ENCODE results near the gene TAS1R1. TPM values are rescaled to one million over a fixed set of nuclear protein-coding genes. Genes with fewer than 3 reads are reported as not detected.

Gene TAS1R1
- total and polyA plus RNA-seq, 9 of the 15 experiments (the other 6 are each of a cell fraction or from before 2014, with no cell fraction given): 0.06 TPM; not detected in 8

DNA sequence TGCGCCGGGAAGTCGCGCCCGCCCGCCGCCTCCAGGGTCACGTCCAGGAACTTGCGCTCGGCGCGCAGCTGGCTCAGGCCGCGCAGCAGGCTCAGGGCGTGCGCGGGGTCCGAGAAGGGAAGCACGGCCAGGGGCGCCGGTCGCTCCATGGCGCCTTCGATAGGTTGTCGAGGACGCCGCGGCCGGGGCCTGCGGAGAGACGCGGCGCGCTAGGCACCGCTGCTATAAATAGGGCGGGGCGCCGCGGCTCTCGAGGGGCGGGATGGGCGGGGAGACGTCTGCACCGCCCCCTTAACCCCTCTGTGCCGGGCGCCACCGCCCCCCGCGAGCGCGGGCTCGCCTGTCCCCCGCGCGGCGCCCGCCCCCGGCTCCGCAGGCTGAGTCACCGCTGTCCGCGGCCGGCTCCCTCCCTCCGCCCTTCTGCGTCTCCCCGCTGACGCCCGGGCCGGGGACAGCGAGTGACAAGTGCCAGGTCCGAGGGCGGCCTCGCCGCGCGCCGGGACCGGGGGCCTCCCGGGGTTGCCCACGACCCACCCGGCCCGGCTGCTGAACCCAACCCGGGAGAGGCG, 47.6 kb downstream of the TAS1R1 start, which contains the start of gene KLHL21 (continued):
- TF ChIP-seq, protein P1, sequence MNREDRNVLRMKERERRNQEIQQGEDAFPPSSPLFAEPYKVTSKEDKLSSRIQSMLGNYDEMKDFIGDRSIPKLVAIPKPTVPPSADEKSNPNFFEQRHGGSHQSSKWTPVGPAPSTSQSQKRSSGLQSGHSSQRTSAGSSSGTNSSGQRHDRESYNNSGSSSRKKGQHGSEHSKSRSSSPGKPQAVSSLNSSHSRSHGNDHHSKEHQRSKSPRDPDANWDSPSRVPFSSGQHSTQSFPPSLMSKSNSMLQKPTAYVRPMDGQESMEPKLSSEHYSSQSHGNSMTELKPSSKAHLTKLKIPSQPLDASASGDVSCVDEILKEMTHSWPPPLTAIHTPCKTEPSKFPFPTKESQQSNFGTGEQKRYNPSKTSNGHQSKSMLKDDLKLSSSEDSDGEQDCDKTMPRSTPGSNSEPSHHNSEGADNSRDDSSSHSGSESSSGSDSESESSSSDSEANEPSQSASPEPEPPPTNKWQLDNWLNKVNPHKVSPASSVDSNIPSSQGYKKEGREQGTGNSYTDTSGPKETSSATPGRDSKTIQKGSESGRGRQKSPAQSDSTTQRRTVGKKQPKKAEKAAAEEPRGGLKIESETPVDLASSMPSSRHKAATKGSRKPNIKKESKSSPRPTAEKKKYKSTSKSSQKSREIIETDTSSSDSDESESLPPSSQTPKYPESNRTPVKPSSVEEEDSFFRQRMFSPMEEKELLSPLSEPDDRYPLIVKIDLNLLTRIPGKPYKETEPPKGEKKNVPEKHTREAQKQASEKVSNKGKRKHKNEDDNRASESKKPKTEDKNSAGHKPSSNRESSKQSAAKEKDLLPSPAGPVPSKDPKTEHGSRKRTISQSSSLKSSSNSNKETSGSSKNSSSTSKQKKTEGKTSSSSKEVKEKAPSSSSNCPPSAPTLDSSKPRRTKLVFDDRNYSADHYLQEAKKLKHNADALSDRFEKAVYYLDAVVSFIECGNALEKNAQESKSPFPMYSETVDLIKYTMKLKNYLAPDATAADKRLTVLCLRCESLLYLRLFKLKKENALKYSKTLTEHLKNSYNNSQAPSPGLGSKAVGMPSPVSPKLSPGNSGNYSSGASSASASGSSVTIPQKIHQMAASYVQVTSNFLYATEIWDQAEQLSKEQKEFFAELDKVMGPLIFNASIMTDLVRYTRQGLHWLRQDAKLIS (CRISPR knock-in tag; IDR thresholded peaks at IDR 0.05): peak; percentile 73; the same call in 1 of the 2 replicates
- TF ChIP-seq ZNF134 (CRISPR knock-in tag; conservative IDR thresholded peaks at IDR 0.05): no peak
- TF ChIP-seq PHTF2 (CRISPR knock-in tag; IDR thresholded peaks at IDR 0.05): no peak
- 0 out of 2 replicates have a peak, but pooled peaks have one; percentile 68 for TF ChIP-seq CAMTA2 (CRISPR knock-in tag; conservative IDR thresholded peaks at IDR 0.05)
- 0 out of 2 replicates have a peak, but pooled peaks have one; percentile 84 for TF ChIP-seq ZNF282 (CRISPR knock-in tag; IDR thresholded peaks at IDR 0.05)
- TF ChIP-seq TRIM24 (IDR thresholded peaks at IDR 0.05): peak in 1 of 2 experiments; percentile 13; a peak in 1 of 4 replicates
- TF ChIP-seq FOXP1 (CRISPR knock-in tag; IDR thresholded peaks at IDR 0.05): peak; percentile 86
- peak; percentile 39; the same call in 1 of the 2 replicates for TF ChIP-seq E2F3 (CRISPR knock-in tag; IDR thresholded peaks at IDR 0.05)
- TF ChIP-seq NRF1 (conservative IDR thresholded peaks at IDR 0.05 in 1 of 2, IDR thresholded peaks at IDR 0.05 in 1 of 2): peak; percentile 66 to 68; a peak in 3 of 4 replicates
- TF ChIP-seq, protein P2, sequence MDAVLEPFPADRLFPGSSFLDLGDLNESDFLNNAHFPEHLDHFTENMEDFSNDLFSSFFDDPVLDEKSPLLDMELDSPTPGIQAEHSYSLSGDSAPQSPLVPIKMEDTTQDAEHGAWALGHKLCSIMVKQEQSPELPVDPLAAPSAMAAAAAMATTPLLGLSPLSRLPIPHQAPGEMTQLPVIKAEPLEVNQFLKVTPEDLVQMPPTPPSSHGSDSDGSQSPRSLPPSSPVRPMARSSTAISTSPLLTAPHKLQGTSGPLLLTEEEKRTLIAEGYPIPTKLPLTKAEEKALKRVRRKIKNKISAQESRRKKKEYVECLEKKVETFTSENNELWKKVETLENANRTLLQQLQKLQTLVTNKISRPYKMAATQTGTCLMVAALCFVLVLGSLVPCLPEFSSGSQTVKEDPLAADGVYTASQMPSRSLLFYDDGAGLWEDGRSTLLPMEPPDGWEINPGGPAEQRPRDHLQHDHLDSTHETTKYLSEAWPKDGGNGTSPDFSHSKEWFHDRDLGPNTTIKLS (IDR thresholded peaks at IDR 0.05; ENCODE audit: borderline replicate concordance, low read depth): 0 out of 2 replicates have a peak, but pooled peaks have one; percentile 5
- no peak for TF ChIP-seq ZNF436 (CRISPR knock-in tag; IDR thresholded peaks at IDR 0.05)
- peak; percentile 99 for TF ChIP-seq CCNT2 (IDR thresholded peaks at IDR 0.05; ENCODE audit: borderline replicate concordance, extremely low read depth, insufficient read length, low read depth, low read length)
- TF ChIP-seq ZBTB7A (IDR thresholded peaks at IDR 0.05; ENCODE audit: borderline replicate concordance, control insufficient read depth, low read depth, low read length): peak; percentile 95
- TF ChIP-seq FOXA3 (CRISPR knock-in tag; conservative IDR thresholded peaks at IDR 0.05 in 1 of 2, IDR thresholded peaks at IDR 0.05 in 1 of 2): 0 out of 4 replicates have a peak, but pooled peaks of 1 of the 2 experiments have one; percentile 9
- TF ChIP-seq, protein P3, sequence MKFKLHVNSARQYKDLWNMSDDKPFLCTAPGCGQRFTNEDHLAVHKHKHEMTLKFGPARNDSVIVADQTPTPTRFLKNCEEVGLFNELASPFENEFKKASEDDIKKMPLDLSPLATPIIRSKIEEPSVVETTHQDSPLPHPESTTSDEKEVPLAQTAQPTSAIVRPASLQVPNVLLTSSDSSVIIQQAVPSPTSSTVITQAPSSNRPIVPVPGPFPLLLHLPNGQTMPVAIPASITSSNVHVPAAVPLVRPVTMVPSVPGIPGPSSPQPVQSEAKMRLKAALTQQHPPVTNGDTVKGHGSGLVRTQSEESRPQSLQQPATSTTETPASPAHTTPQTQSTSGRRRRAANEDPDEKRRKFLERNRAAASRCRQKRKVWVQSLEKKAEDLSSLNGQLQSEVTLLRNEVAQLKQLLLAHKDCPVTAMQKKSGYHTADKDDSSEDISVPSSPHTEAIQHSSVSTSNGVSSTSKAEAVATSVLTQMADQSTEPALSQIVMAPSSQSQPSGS (CRISPR knock-in tag; IDR thresholded peaks at IDR 0.05): 0 out of 2 replicates have a peak, but pooled peaks have one; percentile 73
- TF ChIP-seq, protein P4, sequence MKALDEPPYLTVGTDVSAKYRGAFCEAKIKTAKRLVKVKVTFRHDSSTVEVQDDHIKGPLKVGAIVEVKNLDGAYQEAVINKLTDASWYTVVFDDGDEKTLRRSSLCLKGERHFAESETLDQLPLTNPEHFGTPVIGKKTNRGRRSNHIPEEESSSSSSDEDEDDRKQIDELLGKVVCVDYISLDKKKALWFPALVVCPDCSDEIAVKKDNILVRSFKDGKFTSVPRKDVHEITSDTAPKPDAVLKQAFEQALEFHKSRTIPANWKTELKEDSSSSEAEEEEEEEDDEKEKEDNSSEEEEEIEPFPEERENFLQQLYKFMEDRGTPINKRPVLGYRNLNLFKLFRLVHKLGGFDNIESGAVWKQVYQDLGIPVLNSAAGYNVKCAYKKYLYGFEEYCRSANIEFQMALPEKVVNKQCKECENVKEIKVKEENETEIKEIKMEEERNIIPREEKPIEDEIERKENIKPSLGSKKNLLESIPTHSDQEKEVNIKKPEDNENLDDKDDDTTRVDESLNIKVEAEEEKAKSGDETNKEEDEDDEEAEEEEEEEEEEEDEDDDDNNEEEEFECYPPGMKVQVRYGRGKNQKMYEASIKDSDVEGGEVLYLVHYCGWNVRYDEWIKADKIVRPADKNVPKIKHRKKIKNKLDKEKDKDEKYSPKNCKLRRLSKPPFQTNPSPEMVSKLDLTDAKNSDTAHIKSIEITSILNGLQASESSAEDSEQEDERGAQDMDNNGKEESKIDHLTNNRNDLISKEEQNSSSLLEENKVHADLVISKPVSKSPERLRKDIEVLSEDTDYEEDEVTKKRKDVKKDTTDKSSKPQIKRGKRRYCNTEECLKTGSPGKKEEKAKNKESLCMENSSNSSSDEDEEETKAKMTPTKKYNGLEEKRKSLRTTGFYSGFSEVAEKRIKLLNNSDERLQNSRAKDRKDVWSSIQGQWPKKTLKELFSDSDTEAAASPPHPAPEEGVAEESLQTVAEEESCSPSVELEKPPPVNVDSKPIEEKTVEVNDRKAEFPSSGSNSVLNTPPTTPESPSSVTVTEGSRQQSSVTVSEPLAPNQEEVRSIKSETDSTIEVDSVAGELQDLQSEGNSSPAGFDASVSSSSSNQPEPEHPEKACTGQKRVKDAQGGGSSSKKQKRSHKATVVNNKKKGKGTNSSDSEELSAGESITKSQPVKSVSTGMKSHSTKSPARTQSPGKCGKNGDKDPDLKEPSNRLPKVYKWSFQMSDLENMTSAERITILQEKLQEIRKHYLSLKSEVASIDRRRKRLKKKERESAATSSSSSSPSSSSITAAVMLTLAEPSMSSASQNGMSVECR (CRISPR knock-in tag; IDR thresholded peaks at IDR 0.05): peak; percentile 80; the same call in 1 of the 2 replicates
